ENCODE data around the gene TENM4. TPM values are rescaled to one million over a fixed set of nuclear protein-coding genes. Genes with fewer than 3 reads are reported as not detected.
"Not testable (repeated sequence)": the region's sequence is repeated elsewhere in the genome, so short reads cannot be mapped to it uniquely, and the experiment has no call there.

Gene TENM4
- total and polyA plus RNA-seq, 10 of the 15 experiments (the other 5 are each of a cell fraction or from before 2014, with no cell fraction given): 0.03 to 0.12 (median 0.06) TPM; not detected in 7

GRCh38 chr11:78612721-78613377 lies 828.0 kb downstream of the TENM4 start:
- in situ Hi-C loops (cut with MboI): no loop called here
- TF ChIP-seq BMI1 (IDR thresholded peaks at IDR 0.05; ENCODE audit: borderline replicate concordance) (no peak), PBX3 (IDR thresholded peaks at IDR 0.05; ENCODE audit: insufficient replicate concordance, low read depth, low read length) (no peak)
- intact Hi-C loops (cut with micrococcal nuclease; ENCODE audit: unreplicated experiment): no loop called here
- Histone ChIP-seq H3K36me3 (ENCODE audit: control insufficient read depth in 2 of 2, insufficient read depth in 2 of 2, low read length in 1 of 2) (no peaks in the 10 kb centered on the region), H3K4me1 (ENCODE audit: control insufficient read depth, insufficient read depth, low read length) (no peaks in the 10 kb centered on the region), H3K4me2 (ENCODE audit: control insufficient read depth, insufficient read depth) (no peak overlapping the region), H3K79me2 (ENCODE audit: control insufficient read depth, insufficient read depth, low read length) (no peaks in the 10 kb centered on the region), H3K9ac (ENCODE audit: control insufficient read depth, insufficient read depth, low read length) (no peak overlapping the region), H4K20me1 (ENCODE audit: control insufficient read depth, insufficient read depth) (no peaks in the 10 kb centered on the region), H3K9me3 (replicated peaks; ENCODE audit: control insufficient read depth, insufficient read depth, low read length) (no peaks in the 10 kb centered on the region), H3K27me3 (replicated peaks in 1 of 2; ENCODE audit: control insufficient read depth in 2 of 2, insufficient read depth in 2 of 2, low read length in 1 of 2) (no peaks in the 10 kb centered on the region), H3K4me3 (no peak overlapping the region), H2AFZ (ENCODE audit: control insufficient read depth, low read depth, low read length) (no peak overlapping the region), H3K27ac (ENCODE audit: control insufficient read depth, insufficient read depth) (no peak overlapping the region)
- no peak for FAIRE-seq
- ChIA-PET RAD21 (ENCODE audit: unreplicated experiment) (no interaction called here), CTCF (no interaction called here), POLR2A (no interaction called here), SMC1A (ENCODE audit: uncharacterized antibody, unreplicated experiment) (no interaction called here)
- no TSS peak for BruUV-seq (replicated peaks)
- ATAC-seq: no peak
- WGBS (ENCODE audit: insufficient coverage, insufficient replicate concordance, low lambda C conversion rate, missing lambda C conversion rate): 36% methylated on average over 4 of the region's 4 CpGs
- DNase-seq (ENCODE audit: low read depth, low spot score): no peak

GRCh38 chr11:78609321-78609720 lies 831.5 kb downstream of the TENM4 start:
- POLR2A ChIA-PET; H3K9ac ChIP-seq (ENCODE audit: control insufficient read depth, insufficient read depth, low read length); FAIRE-seq; DNase-seq (ENCODE audit: low read depth, low spot score); H3K27ac ChIP-seq (ENCODE audit: control insufficient read depth, insufficient read depth); BruUV-seq (replicated peaks); intact Hi-C loops (cut with micrococcal nuclease; ENCODE audit: unreplicated experiment); ATAC-seq; H3K79me2 ChIP-seq (ENCODE audit: control insufficient read depth, insufficient read depth, low read length); H3K4me1 ChIP-seq (ENCODE audit: control insufficient read depth, insufficient read depth, low read length); H3K36me3 ChIP-seq (ENCODE audit: control insufficient read depth in 2 of 2, insufficient read depth in 2 of 2, low read length in 1 of 2); in situ Hi-C loops (cut with MboI); H3K4me3 ChIP-seq; H3K4me2 ChIP-seq (ENCODE audit: control insufficient read depth, insufficient read depth); H4K20me1 ChIP-seq (ENCODE audit: control insufficient read depth, insufficient read depth); H3K27me3 ChIP-seq (replicated peaks in 1 of 2; ENCODE audit: control insufficient read depth in 2 of 2, insufficient read depth in 2 of 2, low read length in 1 of 2); H3K9me3 ChIP-seq (replicated peaks; ENCODE audit: control insufficient read depth, insufficient read depth, low read length); SMC1A ChIA-PET (ENCODE audit: uncharacterized antibody, unreplicated experiment); CTCF ChIA-PET; H2AFZ ChIP-seq (ENCODE audit: control insufficient read depth, low read depth, low read length); RAD21 ChIA-PET (ENCODE audit: unreplicated experiment): not testable (repeated sequence)
- 43% methylated on average over 5 of the region's 5 CpGs for WGBS (ENCODE audit: insufficient coverage, insufficient replicate concordance, low lambda C conversion rate, missing lambda C conversion rate)
